ENCODE results near the gene MTHFD2L.

MTHFD2L gene

GRCh38 chr4:74297539-74297938, 139.6 kb downstream of the MTHFD2L start:
- Histone ChIP-seq H4K20me1 (ENCODE audit: insufficient read depth, low read length) (no peaks in the 10 kb centered on the region), H2AFZ (ENCODE audit: low read length) (no peak overlapping the region), H3F3A (ENCODE audit: insufficient read depth, low read length) (no peaks in the 10 kb centered on the region), H3K4me1 (ENCODE audit: low read length) (no peaks in the 10 kb centered on the region), H3K79me2 (ENCODE audit: low read length) (no peaks in the 10 kb centered on the region), H3K36me3 (replicated peaks; ENCODE audit: insufficient read depth, low read length) (no peaks in the 10 kb centered on the region), H3K9me3 (replicated peaks; ENCODE audit: insufficient read depth, low read length) (no peaks in the 10 kb centered on the region), H3K9me2 (replicated peaks; ENCODE audit: insufficient read depth, low read length) (no peaks in the 10 kb centered on the region), H3K4me2 (ENCODE audit: low read depth, low read length) (no peak overlapping the region), H3K27ac (ENCODE audit: low read length) (no peak overlapping the region), H3K4me3 (ENCODE audit: low read length) (no peak overlapping the region), H3K9ac (ENCODE audit: low read length) (no peak overlapping the region), H3K27me3 (replicated peaks; ENCODE audit: insufficient read depth, low read length) (no peaks in the 10 kb centered on the region)
- DNase-seq = no peak
- no peak for TF ChIP-seq EZH2 (optimal IDR thresholded peaks at IDR 0.05; ENCODE audit: low read depth, low read length)
- TF ChIP-seq CTCF (IDR thresholded peaks at IDR 0.05; ENCODE audit: low read length) = no peak
- TF ChIP-seq EZH2phosphoT487 (IDR thresholded peaks at IDR 0.05; ENCODE audit: low read length) = no peak

- no peaks in the 10 kb centered on the region for H3K27me3 ChIP-seq (replicated peaks; ENCODE audit: insufficient read depth, low read length)
- H3K36me3 ChIP-seq (replicated peaks; ENCODE audit: insufficient read depth, low read length) = no peaks in the 10 kb centered on the region
- H3K9me3 ChIP-seq (replicated peaks; ENCODE audit: insufficient read depth, low read length) = no peaks in the 10 kb centered on the region
- no peak overlapping the region for H3K9ac ChIP-seq (ENCODE audit: low read length)
- DNase-seq = no peak
- H3K4me1 ChIP-seq (ENCODE audit: low read length) = no peaks in the 10 kb centered on the region
- H2AFZ ChIP-seq (ENCODE audit: low read length) = no peak overlapping the region
- no peaks in the 10 kb centered on the region for H3F3A ChIP-seq (ENCODE audit: insufficient read depth, low read length)
- TF ChIP-seq EZH2phosphoT487 (IDR thresholded peaks at IDR 0.05; ENCODE audit: low read length) = no peak
- TF ChIP-seq EZH2 (optimal IDR thresholded peaks at IDR 0.05; ENCODE audit: low read depth, low read length) = no peak
- no peaks in the 10 kb centered on the region for H3K79me2 ChIP-seq (ENCODE audit: low read length)
- no peak overlapping the region for H3K27ac ChIP-seq (ENCODE audit: low read length)
- no peak overlapping the region for H3K4me2 ChIP-seq (ENCODE audit: low read depth, low read length)
- H3K9me2 ChIP-seq (replicated peaks; ENCODE audit: insufficient read depth, low read length) = no peaks in the 10 kb centered on the region
- no peaks in the 10 kb centered on the region for H4K20me1 ChIP-seq (ENCODE audit: insufficient read depth, low read length)
- H3K4me3 ChIP-seq (ENCODE audit: low read length) = no peak overlapping the region
These were observed 146.2 kb downstream of the MTHFD2L start for GRCh38 chr4:74304095-74304625.

- no peaks in the 10 kb centered on the region for H4K20me1 ChIP-seq (ENCODE audit: insufficient read depth, low read length)
- no peaks in the 10 kb centered on the region for H3K27me3 ChIP-seq (replicated peaks; ENCODE audit: insufficient read depth, low read length)
- no peak overlapping the region for H3K4me2 ChIP-seq (ENCODE audit: low read depth, low read length)
- no peak overlapping the region for H3K9ac ChIP-seq (ENCODE audit: low read length)
- no peaks in the 10 kb centered on the region for H3K36me3 ChIP-seq (replicated peaks; ENCODE audit: insufficient read depth, low read length)
- H2AFZ ChIP-seq (ENCODE audit: low read length) = no peak overlapping the region
- no peaks in the 10 kb centered on the region for H3F3A ChIP-seq (ENCODE audit: insufficient read depth, low read length)
- H3K4me3 ChIP-seq (ENCODE audit: low read length) = no peak overlapping the region
- no peak overlapping the region for H3K27ac ChIP-seq (ENCODE audit: low read length)
- 0 out of 2 replicates have a peak, but pooled peaks cover 5% of the 10 kb centered on the region for H3K4me1 ChIP-seq (ENCODE audit: low read length)
- DNase-seq = no peak
- H3K79me2 ChIP-seq (ENCODE audit: low read length) = no peaks in the 10 kb centered on the region
- no peaks in the 10 kb centered on the region for H3K9me2 ChIP-seq (replicated peaks; ENCODE audit: insufficient read depth, low read length)
- TF ChIP-seq EZH2phosphoT487 (IDR thresholded peaks at IDR 0.05; ENCODE audit: low read length) (no peak), EZH2 (optimal IDR thresholded peaks at IDR 0.05; ENCODE audit: low read depth, low read length) (no peak), CTCF (IDR thresholded peaks at IDR 0.05; ENCODE audit: low read length) (no peak)
- no peaks in the 10 kb centered on the region for H3K9me3 ChIP-seq (replicated peaks; ENCODE audit: insufficient read depth, low read length)
These were observed 147.1 kb downstream of the MTHFD2L start for GRCh38 chr4:74305000-74305399.

GRCh38 chr4:74307170-74307569, 149.3 kb downstream of the MTHFD2L start:
- Histone ChIP-seq H3F3A (ENCODE audit: insufficient read depth, low read length) (no peaks in the 10 kb centered on the region), H2AFZ (ENCODE audit: low read length) (no peak overlapping the region), H3K4me3 (ENCODE audit: low read length) (no peak overlapping the region), H3K9me2 (replicated peaks; ENCODE audit: insufficient read depth, low read length) (no peaks in the 10 kb centered on the region), H3K4me2 (ENCODE audit: low read depth, low read length) (no peak overlapping the region), H3K27ac (ENCODE audit: low read length) (no peak overlapping the region), H3K79me2 (ENCODE audit: low read length) (no peaks in the 10 kb centered on the region), H3K9ac (ENCODE audit: low read length) (no peak overlapping the region), H3K9me3 (replicated peaks; ENCODE audit: insufficient read depth, low read length) (no peaks in the 10 kb centered on the region), H3K27me3 (replicated peaks; ENCODE audit: insufficient read depth, low read length) (no peaks in the 10 kb centered on the region), H4K20me1 (ENCODE audit: insufficient read depth, low read length) (no peaks in the 10 kb centered on the region), H3K4me1 (ENCODE audit: low read length) (0 out of 2 replicates have a peak, but pooled peaks cover 5% of the 10 kb centered on the region), H3K36me3 (replicated peaks; ENCODE audit: insufficient read depth, low read length) (no peaks in the 10 kb centered on the region)
- no peak for DNase-seq
- no peak for TF ChIP-seq CTCF (IDR thresholded peaks at IDR 0.05; ENCODE audit: low read length)
- TF ChIP-seq EZH2 (optimal IDR thresholded peaks at IDR 0.05; ENCODE audit: low read depth, low read length) = no peak
- no peak for TF ChIP-seq EZH2phosphoT487 (IDR thresholded peaks at IDR 0.05; ENCODE audit: low read length)

All from MM.1S (cell line).